AG10803 (cell line): ENCODE results near the gene GSTT2B.
"Not testable (repeated sequence)": the region's sequence is repeated elsewhere in the genome, so short reads cannot be mapped to it uniquely, and the experiment has no call there.

ENCODE experiments used
- DNase-seq: peaks from one replicate; pipeline ENCODE4 v3.0.0; 2010; ENCODE audit warnings: low read depth
- H3K4me3 ChIP-seq: 2 replicates; pipeline ENCODE4 v1.5.1; 2011; ENCODE audit warnings: mild to moderate bottlenecking, low read length, control low read depth
- CTCF ChIP-seq: conservative IDR thresholded peaks from 2 replicates; pipeline ENCODE4 v1.5.1; 2011; ENCODE audit warnings: mild to moderate bottlenecking, low read length, control low read depth, inconsistent platforms

GSTT2B gene

GRCh38 chr22:24006207-24006913, 45.4 kb upstream of the GSTT2B start:
- DNase-seq = no peak
- TF ChIP-seq CTCF = no peak
- H3K4me3 ChIP-seq = no peak overlapping the region

GRCh38 chr22:24005201-24005600, 44.2 kb upstream of the GSTT2B start, which contains the start of gene GSTT4:
Gene GSTT4, minus strand, starts transcription at chr22:24005453. Its CDS starts 97 bp downstream, at chr22:24005356.
- no peak for TF ChIP-seq CTCF
- no peak for DNase-seq
- no peak within 1 kb of the TSS for H3K4me3 ChIP-seq

GRCh38 chr22:24003887-24004286, 42.9 kb upstream of the GSTT2B start:
- no peak for DNase-seq
- TF ChIP-seq CTCF = no peak
- no peak overlapping the region for H3K4me3 ChIP-seq

- no peak for TF ChIP-seq CTCF
- H3K4me3 ChIP-seq = no peak overlapping the region
- DNase-seq = no peak
These were observed 41.9 kb upstream of the GSTT2B start for GRCh38 chr22:24002851-24003250.

- no peak for DNase-seq
- TF ChIP-seq CTCF = no peak
- H3K4me3 ChIP-seq = no peak overlapping the region
These were observed 41.3 kb upstream of the GSTT2B start for GRCh38 chr22:24002272-24002671.

- no peak for TF ChIP-seq CTCF
- no peak overlapping the region for H3K4me3 ChIP-seq
- no peak for DNase-seq
These were observed 40.3 kb upstream of the GSTT2B start for GRCh38 chr22:24001314-24001713.

GRCh38 chr22:23999779-24000178, 38.8 kb upstream of the GSTT2B start:
- H3K4me3 ChIP-seq, DNase-seq: not testable (repeated sequence)

GRCh38 chr22:23997092-23997491, 36.1 kb upstream of the GSTT2B start:
- H3K4me3 ChIP-seq = no peak overlapping the region
- no peak for DNase-seq
- no peak for TF ChIP-seq CTCF

GRCh38 chr22:23993581-23994177, 32.7 kb upstream of the GSTT2B start:
- not testable (repeated sequence) for DNase-seq, H3K4me3 ChIP-seq

- not testable (repeated sequence) for DNase-seq, H3K4me3 ChIP-seq
These were observed 32.1 kb upstream of the GSTT2B start for GRCh38 chr22:23993080-23993479.

- DNase-seq, H3K4me3 ChIP-seq: not testable (repeated sequence)
These were observed 28.7 kb upstream of the GSTT2B start for GRCh38 chr22:23989583-23990244.
